SK-N-SH (cell line): ENCODE measurements around the gene BTBD9. TPM values are rescaled to one million over a fixed set of nuclear protein-coding genes. Genes with fewer than 3 reads are reported as not detected.

Experiments used
- CTCF ChIA-PET: fragments of 300-600, 350-600 bp; formaldehyde crosslinking; extraction: SDS; loops from one replicate; lab custom pipeline; 2021; lab: Yijun Ruan, JAX
- POLR2A ChIA-PET: fragments of 350-600 bp; sonication (Branson Sonifier 250); formaldehyde crosslinking; extraction: SDS; loops from one replicate; lab custom pipeline; 2020; ENCODE audit warnings: antibody characterized with exemption, inconsistent platforms; lab: Yijun Ruan, JAX
- DNase-seq: peaks from one replicate; pipeline ENCODE4 v3.0.0; 2012
- H2AFZ ChIP-seq: fragments of 200-600 bp; sonication (generic); 2 replicates; pipeline ENCODE4 v1.8.1; 2016; ENCODE audit warnings: antibody characterized with exemption, mild to moderate bottlenecking, low read depth
- H3F3A ChIP-seq: fragments of 200-600 bp; sonication (generic); replicated peaks from 2 replicates; pipeline ENCODE3; 2016; ENCODE audit warnings: antibody characterized with exemption, mild to moderate bottlenecking; ENCODE audit not compliant: insufficient read depth
- H3K27ac ChIP-seq, 2 experiments: fragments of 200-500 bp in 1 of 2; fragments of 200-600 bp in 1 of 2; sonication (Bioruptor generic) in 1 of 2; sonication (generic), shearing (Covaris generic) in 1 of 2; 2 replicates each; pipeline versions ENCODE4 v1.5.1 to v1.6.1; 2014 to 2016; ENCODE audit warnings: low read depth in 2 of 2, inconsistent platforms in 1 of 2, low read length in 1 of 2, mild to moderate bottlenecking in 1 of 2, mixed read lengths in 1 of 2
- H3K27me3 ChIP-seq: fragments of 200-600 bp; sonication (generic), shearing (Covaris generic); 2 replicates; pipeline ENCODE4 v1.6.1; 2016; ENCODE audit warnings: mixed run types; ENCODE audit not compliant: insufficient read depth
- H3K36me3 ChIP-seq, 2 experiments: fragments of 200-500 bp in 1 of 2; fragments of 200-600 bp in 1 of 2; sonication (Bioruptor generic) in 1 of 2; sonication (generic) in 1 of 2; replicated peaks in 1 of 2; 2 replicates each; pipeline versions ENCODE3 to v1.5.1; 2014 to 2016; ENCODE audit warnings: low read length in 1 of 2, mild to moderate bottlenecking in 1 of 2; ENCODE audit not compliant: insufficient read depth in 2 of 2, control insufficient read depth in 1 of 2
- H3K4me1 ChIP-seq, 2 experiments: fragments of 200-500 bp in 1 of 2; fragments of 200-600 bp in 1 of 2; sonication (Bioruptor generic) in 1 of 2; sonication (generic), shearing (Covaris generic) in 1 of 2; 2 replicates each; pipeline versions ENCODE4 v1.5.1 to v1.6.1; 2014 to 2016; ENCODE audit warnings: low read depth in 1 of 2, low read length in 1 of 2, mixed run types in 1 of 2; ENCODE audit not compliant: insufficient read depth in 2 of 2, control insufficient read depth in 1 of 2
- H3K4me2 ChIP-seq: fragments of 200-600 bp; sonication (generic), shearing (Covaris generic); 2 replicates; pipeline ENCODE4 v1.6.1; 2017; ENCODE audit warnings: mixed run types
- H3K4me3 ChIP-seq, 2 experiments: fragments of 200-500 bp in 1 of 2; fragments of 200-600 bp in 1 of 2; sonication (Bioruptor generic) in 1 of 2; sonication (generic), shearing (Covaris generic) in 1 of 2; 2 replicates each; pipeline versions ENCODE4 v1.5.1 to v1.8.1; 2014 to 2016; ENCODE audit warnings: low read depth in 2 of 2, inconsistent platforms in 1 of 2, low read length in 1 of 2, mild to moderate bottlenecking in 1 of 2, mixed read lengths in 1 of 2, moderate library complexity in 1 of 2
- H3K79me2 ChIP-seq: fragments of 200-600 bp; sonication (generic); 2 replicates; pipeline ENCODE4 v1.8.1; 2017; ENCODE audit warnings: mild to moderate bottlenecking; ENCODE audit not compliant: insufficient read depth
- H3K9ac ChIP-seq: fragments of 200-600 bp; sonication (generic); 2 replicates; pipeline ENCODE4 v1.6.1; 2017; ENCODE audit warnings: mixed run types
- H3K9me2 ChIP-seq: fragments of 200-600 bp; sonication (generic); 2 replicates; pipeline ENCODE4 v1.6.1; 2017; ENCODE audit warnings: mixed run types
- H3K9me3 ChIP-seq: fragments of 200-600 bp; sonication (generic); 2 replicates; pipeline ENCODE4 v1.6.1; 2017; ENCODE audit warnings: mixed run types, mild to moderate bottlenecking, moderate library complexity
- H4K20me1 ChIP-seq: fragments of 200-600 bp; sonication (generic); 2 replicates; pipeline ENCODE4 v1.6.1; 2017; ENCODE audit warnings: mild to moderate bottlenecking, mixed run types; ENCODE audit not compliant: insufficient read depth
- CHD2 ChIP-seq: fragments of 150-350 bp; IDR thresholded peaks from 2 replicates; pipeline ENCODE4 v1.6.1; 2018; ENCODE audit warnings: low read length; ENCODE audit not compliant: partially characterized antibody
- ELF1 ChIP-seq: IDR thresholded peaks from 2 replicates; pipeline ENCODE4 v1.4.0; 2012
- FOSL2 ChIP-seq: IDR thresholded peaks from 2 replicates; pipeline ENCODE4 v1.4.0; 2012; ENCODE audit warnings: low read depth, mild to moderate bottlenecking, moderate library complexity, borderline replicate concordance
- IRF3 ChIP-seq: fragments of 150-350 bp; IDR thresholded peaks from 2 replicates; pipeline ENCODE4 v1.6.1; 2016; ENCODE audit warnings: mild to moderate bottlenecking, low read depth, low read length
- REST ChIP-seq: IDR thresholded peaks from 2 replicates; pipeline ENCODE4 v1.6.1; 2012; ENCODE audit warnings: mild to moderate bottlenecking, low read depth, low read length, moderate library complexity
- RXRA ChIP-seq: IDR thresholded peaks from 2 replicates; pipeline ENCODE4 v1.4.0; 2012; ENCODE audit warnings: low read depth, mild to moderate bottlenecking, borderline replicate concordance
- USF1 ChIP-seq: IDR thresholded peaks from 2 replicates; pipeline ENCODE4 v1.4.0; 2012; ENCODE audit warnings: low read depth, borderline replicate concordance
- ZBTB33 ChIP-seq: IDR thresholded peaks from 2 replicates; pipeline ENCODE4 v1.4.0; 2012; ENCODE audit warnings: low read depth, borderline replicate concordance
- WGBS: methylation state at CpG from one replicate; pipeline ENCODE4 v1.1.6; 2017; ENCODE audit warnings: low lambda C conversion rate; 5-methylcytosine and 5-hydroxymethylcytosine counted together
- polyA plus RNA-seq, 3 experiments: library from polyadenylated mRNA; depleted of rRNA; stranded (reverse); fragments of >200 nt; gene quantifications; 2 replicates each; pipeline ENCODE4 v1.2.3, GENCODE V29; 2012

Gene BTBD9
- polyA plus RNA-seq, 1 of the 3 experiments (the other 2 are of a cell fraction) = 2.2 TPM

- TF ChIP-seq REST (no peak), IRF3 (no peak), CHD2 (no peak)
Observed at GRCh38 chr6:38531134-38531533, 108.6 kb downstream of the BTBD9 start (continued).

- H3F3A ChIP-seq = peaks cover 6% of the 10 kb centered on the region
- H3K4me2 ChIP-seq = no peak overlapping the region
- CTCF ChIA-PET = no interaction called here
- TF ChIP-seq ELF1 (no peak), ZBTB33 (no peak), USF1 (no peak), FOSL2 (no peak), IRF3 (no peak), RXRA (no peak)
- H3K9me2 ChIP-seq = no peaks in the 10 kb centered on the region
- H3K9me3 ChIP-seq = no peaks in the 10 kb centered on the region
- no peak for DNase-seq
- no peak overlapping the region for H3K4me3 ChIP-seq
- no peaks in the 10 kb centered on the region for H3K4me1 ChIP-seq
- no peaks in the 10 kb centered on the region for H3K27me3 ChIP-seq
- 66% methylated on average over 5 of the region's 5 CpGs for WGBS
- no peaks in the 10 kb centered on the region for H3K79me2 ChIP-seq
- H3K9ac ChIP-seq = no peak overlapping the region
- no peak overlapping the region for H3K27ac ChIP-seq
- no peaks in the 10 kb centered on the region for H3K36me3 ChIP-seq
- POLR2A ChIA-PET = no interaction called here
- no peaks in the 10 kb centered on the region for H4K20me1 ChIP-seq
- H2AFZ ChIP-seq = no peak overlapping the region
Observed at GRCh38 chr6:38528196-38528965, 111.3 kb downstream of the BTBD9 start.
